ENCODE data around the gene TM2D3. TPM values are rescaled to one million over a fixed set of nuclear protein-coding genes. Genes with fewer than 3 reads are reported as not detected.

The TM2D3 gene
- total and polyA plus RNA-seq, 10 of the 15 experiments (the other 5 are each of a cell fraction or from before 2014, with no cell fraction given) = 28.3 to 84.5 (median 45.0) TPM

DNA sequence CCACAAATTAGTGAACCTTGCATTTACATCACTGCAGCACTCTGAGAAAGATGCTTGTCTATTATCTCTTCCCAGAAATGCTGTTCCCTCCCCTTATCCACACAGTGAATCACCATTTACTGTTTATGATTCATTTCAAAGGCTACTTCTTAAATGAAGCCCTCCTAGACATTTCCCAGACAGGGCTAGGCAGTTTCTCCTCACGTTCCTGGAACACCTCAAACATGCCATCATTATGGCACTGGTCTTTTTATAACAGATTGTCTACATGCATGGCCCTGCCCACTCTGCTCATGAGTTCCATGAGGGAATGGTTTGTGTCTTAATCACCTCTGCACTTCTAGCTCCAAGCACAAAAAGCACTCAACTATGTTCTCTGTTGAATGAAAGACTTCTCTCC lies 32.2 kb upstream of the TM2D3 start:
- Histone ChIP-seq H3K4me1 (ENCODE audit: control insufficient read depth, insufficient read depth, low read length) (no peaks in the 10 kb centered on the region), H3K4me2 (ENCODE audit: control insufficient read depth, insufficient read depth) (no peak overlapping the region), H3K36me3 (ENCODE audit: control insufficient read depth in 2 of 2, insufficient read depth in 2 of 2, low read length in 1 of 2) (no peaks in the 10 kb centered on the region), H3K4me3 (no peak overlapping the region), H3K27me3 (replicated peaks in 1 of 2; ENCODE audit: control insufficient read depth in 2 of 2, insufficient read depth in 2 of 2, low read length in 1 of 2) (no peaks in the 10 kb centered on the region), H3K79me2 (ENCODE audit: control insufficient read depth, insufficient read depth, low read length) (no peaks in the 10 kb centered on the region), H2AFZ (ENCODE audit: control insufficient read depth, low read depth, low read length) (no peak overlapping the region), H3K9ac (ENCODE audit: control insufficient read depth, insufficient read depth, low read length) (no peak overlapping the region), H3K27ac (ENCODE audit: control insufficient read depth, insufficient read depth) (no peak overlapping the region), H3K9me3 (replicated peaks; ENCODE audit: control insufficient read depth, insufficient read depth, low read length) (no peaks in the 10 kb centered on the region), H4K20me1 (ENCODE audit: control insufficient read depth, insufficient read depth) (no peaks in the 10 kb centered on the region)
- SMC1A ChIA-PET (ENCODE audit: uncharacterized antibody, unreplicated experiment) = no interaction called here
- FAIRE-seq (no peak), ATAC-seq (no peak), DNase-seq (ENCODE audit: low read depth, low spot score) (no peak)
- RAD21 ChIA-PET (ENCODE audit: unreplicated experiment) = no interaction called here
- 46% methylated on average over 1 of the region's 1 CpG for WGBS (ENCODE audit: insufficient coverage, insufficient replicate concordance, low lambda C conversion rate, missing lambda C conversion rate)
- BruUV-seq (replicated peaks) = no TSS peak
- CTCF ChIA-PET = no interaction called here
- intact Hi-C loops (cut with micrococcal nuclease; ENCODE audit: unreplicated experiment) (no loop called here), in situ Hi-C loops (cut with MboI) (no loop called here)
- POLR2A ChIA-PET = no interaction called here
- TF ChIP-seq POLR2AphosphoS5 (IDR thresholded peaks at IDR 0.05; ENCODE audit: low read length) (no peak), IRF4 (IDR thresholded peaks at IDR 0.05; ENCODE audit: low read depth, low read length) (no peak), CHD1 (IDR thresholded peaks at IDR 0.05; ENCODE audit: low read depth, low read length) (no peak), BACH1 (IDR thresholded peaks at IDR 0.05; ENCODE audit: borderline replicate concordance) (no peak), PAX8 (IDR thresholded peaks at IDR 0.05) (no peak), MXI1 (IDR thresholded peaks at IDR 0.05; ENCODE audit: low read depth, low read length) (no peak), NR2C1 (IDR thresholded peaks at IDR 0.05) (no peak), SREBF1 (IDR thresholded peaks at IDR 0.05; ENCODE audit: low read length) (no peak), ZZZ3 (IDR thresholded peaks at IDR 0.05; ENCODE audit: control insufficient read depth, insufficient read length, low read depth) (no peak), BRCA1 (IDR thresholded peaks at IDR 0.05; ENCODE audit: low read depth, low read length) (no peak), ZBTB4 (CRISPR knock-in tag; IDR thresholded peaks at IDR 0.05) (no peak), LARP7 (IDR thresholded peaks at IDR 0.05) (no peak)
- TF ChIP-seq, protein P1, sequence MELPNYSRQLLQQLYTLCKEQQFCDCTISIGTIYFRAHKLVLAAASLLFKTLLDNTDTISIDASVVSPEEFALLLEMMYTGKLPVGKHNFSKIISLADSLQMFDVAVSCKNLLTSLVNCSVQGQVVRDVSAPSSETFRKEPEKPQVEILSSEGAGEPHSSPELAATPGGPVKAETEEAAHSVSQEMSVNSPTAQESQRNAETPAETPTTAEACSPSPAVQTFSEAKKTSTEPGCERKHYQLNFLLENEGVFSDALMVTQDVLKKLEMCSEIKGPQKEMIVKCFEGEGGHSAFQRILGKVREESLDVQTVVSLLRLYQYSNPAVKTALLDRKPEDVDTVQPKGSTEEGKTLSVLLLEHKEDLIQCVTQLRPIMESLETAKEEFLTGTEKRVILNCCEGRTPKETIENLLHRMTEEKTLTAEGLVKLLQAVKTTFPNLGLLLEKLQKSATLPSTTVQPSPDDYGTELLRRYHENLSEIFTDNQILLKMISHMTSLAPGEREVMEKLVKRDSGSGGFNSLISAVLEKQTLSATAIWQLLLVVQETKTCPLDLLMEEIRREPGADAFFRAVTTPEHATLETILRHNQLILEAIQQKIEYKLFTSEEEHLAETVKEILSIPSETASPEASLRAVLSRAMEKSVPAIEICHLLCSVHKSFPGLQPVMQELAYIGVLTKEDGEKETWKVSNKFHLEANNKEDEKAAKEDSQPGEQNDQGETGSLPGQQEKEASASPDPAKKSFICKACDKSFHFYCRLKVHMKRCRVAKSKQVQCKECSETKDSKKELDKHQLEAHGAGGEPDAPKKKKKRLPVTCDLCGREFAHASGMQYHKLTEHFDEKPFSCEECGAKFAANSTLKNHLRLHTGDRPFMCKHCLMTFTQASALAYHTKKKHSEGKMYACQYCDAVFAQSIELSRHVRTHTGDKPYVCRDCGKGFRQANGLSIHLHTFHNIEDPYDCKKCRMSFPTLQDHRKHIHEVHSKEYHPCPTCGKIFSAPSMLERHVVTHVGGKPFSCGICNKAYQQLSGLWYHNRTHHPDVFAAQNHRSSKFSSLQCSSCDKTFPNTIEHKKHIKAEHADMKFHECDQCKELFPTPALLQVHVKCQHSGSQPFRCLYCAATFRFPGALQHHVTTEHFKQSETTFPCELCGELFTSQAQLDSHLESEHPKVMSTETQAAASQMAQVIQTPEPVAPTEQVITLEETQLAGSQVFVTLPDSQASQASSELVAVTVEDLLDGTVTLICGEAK (IDR thresholded peaks at IDR 0.05; ENCODE audit: borderline replicate concordance) = no peak
